ENCODE results near the gene ALKBH4.
A peak's percentile ranks its signal among the peaks of the same experiment; 100 is the strongest.
"Not testable (repeated sequence)": the region's sequence is repeated elsewhere in the genome, so short reads cannot be mapped to it uniquely, and the experiment has no call there.

Gene ALKBH4

DNA sequence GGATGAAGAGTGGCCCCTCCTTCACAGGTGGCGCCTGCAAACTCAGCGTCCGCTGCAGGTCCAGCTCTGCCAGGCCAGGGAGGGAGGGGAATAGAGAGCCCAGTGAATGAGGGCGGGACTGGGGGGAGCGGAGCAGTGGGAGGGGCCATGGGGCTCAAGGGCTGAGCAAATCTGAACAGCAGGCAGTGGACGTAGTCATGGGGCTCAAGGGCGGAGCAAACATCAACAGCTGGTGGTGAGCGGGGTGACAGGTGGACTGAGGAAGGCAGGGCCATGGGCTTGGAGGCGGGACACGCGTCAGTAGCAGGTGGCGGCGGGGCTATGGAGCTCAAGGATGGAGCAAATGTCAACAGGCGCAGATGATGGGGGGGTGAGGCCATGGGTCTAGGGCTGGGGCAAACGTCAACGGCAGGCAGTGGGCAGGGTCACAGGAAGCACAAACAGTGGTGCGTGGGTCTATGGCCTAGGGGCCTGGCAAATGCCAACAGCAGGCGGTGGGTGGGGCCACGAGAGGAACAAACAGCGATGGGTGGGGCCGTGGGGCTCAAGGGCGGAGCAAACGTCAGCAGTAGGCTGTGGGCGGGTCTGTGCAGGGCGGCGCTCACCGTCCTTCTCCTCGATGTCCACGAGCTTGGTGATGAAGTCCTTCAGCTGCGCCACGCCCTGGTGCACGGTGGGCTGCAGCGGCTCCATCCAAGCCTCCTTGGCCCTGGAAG lies 28.7 kb upstream of the ALKBH4 start:
- H3K27me3 ChIP-seq (ENCODE audit: insufficient read depth, low read depth, severe bottlenecking); H3K27ac ChIP-seq; H3K36me3 ChIP-seq; DNase-seq; H3K9me3 ChIP-seq (ENCODE audit: severe bottlenecking); H3K4me3 ChIP-seq (ENCODE audit: low read depth, low read length): not testable (repeated sequence)

GRCh38 chr7:102490529-102491075 lies 25.9 kb upstream of the ALKBH4 start:
- H3K36me3 ChIP-seq; H3K27me3 ChIP-seq (ENCODE audit: insufficient read depth, low read depth, severe bottlenecking); H3K9me3 ChIP-seq (ENCODE audit: severe bottlenecking); H3K4me3 ChIP-seq (ENCODE audit: low read depth, low read length); H3K27ac ChIP-seq: not testable (repeated sequence)
- peak; percentile 83 for DNase-seq

GRCh38 chr7:102484317-102484716 lies 19.7 kb upstream of the ALKBH4 start:
- not testable (repeated sequence) for DNase-seq; H3K36me3 ChIP-seq; H3K27me3 ChIP-seq (ENCODE audit: insufficient read depth, low read depth, severe bottlenecking); H3K27ac ChIP-seq; H3K4me3 ChIP-seq (ENCODE audit: low read depth, low read length); H3K9me3 ChIP-seq (ENCODE audit: severe bottlenecking)

DNA sequence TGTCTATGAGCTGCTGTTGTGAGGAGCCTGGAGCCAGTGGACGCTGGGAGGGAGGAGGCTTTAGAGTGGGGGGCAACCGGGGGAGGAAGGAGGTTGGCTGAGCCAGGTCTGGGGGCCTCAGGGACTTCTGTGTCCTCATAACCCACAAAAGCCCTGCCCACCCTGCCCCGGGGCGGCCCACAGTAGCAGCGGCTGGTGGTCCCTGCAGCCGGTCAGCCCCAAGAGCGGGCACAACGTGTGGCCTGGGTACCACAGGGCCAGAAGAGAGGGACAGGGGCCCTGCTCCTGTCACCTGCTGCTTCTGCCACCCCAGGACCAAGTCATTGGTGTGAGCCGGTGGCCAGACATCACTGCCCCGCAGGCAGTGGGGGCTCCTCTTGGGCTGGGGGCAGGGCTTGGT lies 17.3 kb upstream of the ALKBH4 start:
- DNase-seq = not testable (repeated sequence)

GRCh38 chr7:102479982-102480637 lies 15.4 kb upstream of the ALKBH4 start:
- H3K27me3 ChIP-seq (ENCODE audit: insufficient read depth, low read depth, severe bottlenecking); H3K9me3 ChIP-seq (ENCODE audit: severe bottlenecking); H3K27ac ChIP-seq; H3K4me3 ChIP-seq (ENCODE audit: low read depth, low read length); H3K36me3 ChIP-seq: not testable (repeated sequence)
- DNase-seq = peak; percentile 82
- TF ChIP-seq CTCF (IDR thresholded peaks at IDR 0.05; ENCODE audit: low read depth, low read length) = 0 out of 2 replicates have a peak, but pooled peaks have one; percentile 30

More for the DNA sequence above, 17.3 kb upstream of the ALKBH4 start:
- not testable (repeated sequence) for H3K27ac ChIP-seq; H3K9me3 ChIP-seq (ENCODE audit: severe bottlenecking); H3K36me3 ChIP-seq; H3K4me3 ChIP-seq (ENCODE audit: low read depth, low read length); H3K27me3 ChIP-seq (ENCODE audit: insufficient read depth, low read depth, severe bottlenecking)

- DNase-seq; H3K4me3 ChIP-seq (ENCODE audit: low read depth, low read length): not testable (repeated sequence)
Measured at GRCh38 chr7:102479209-102479584, 14.5 kb upstream of the ALKBH4 start.

GRCh38 chr7:102478314-102479208 lies 13.9 kb upstream of the ALKBH4 start, which contains the start of gene POLR2J:
POLR2J (minus strand) TSS chr7:102478922; CDS start chr7:102478860, 62 bp downstream.
- H3K27ac ChIP-seq; H3K9me3 ChIP-seq (ENCODE audit: severe bottlenecking); H3K27me3 ChIP-seq (ENCODE audit: insufficient read depth, low read depth, severe bottlenecking); H3K36me3 ChIP-seq: not testable (repeated sequence)
- DNase-seq = peak; percentile 72
- H3K4me3 ChIP-seq (ENCODE audit: low read depth, low read length) = peak within 1 kb of the TSS; percentile 33

More at GRCh38 chr7:102479209-102479584, 14.5 kb upstream of the ALKBH4 start:
- H3K9me3 ChIP-seq (ENCODE audit: severe bottlenecking); H3K36me3 ChIP-seq; H3K27ac ChIP-seq; H3K27me3 ChIP-seq (ENCODE audit: insufficient read depth, low read depth, severe bottlenecking): not testable (repeated sequence)

DNA sequence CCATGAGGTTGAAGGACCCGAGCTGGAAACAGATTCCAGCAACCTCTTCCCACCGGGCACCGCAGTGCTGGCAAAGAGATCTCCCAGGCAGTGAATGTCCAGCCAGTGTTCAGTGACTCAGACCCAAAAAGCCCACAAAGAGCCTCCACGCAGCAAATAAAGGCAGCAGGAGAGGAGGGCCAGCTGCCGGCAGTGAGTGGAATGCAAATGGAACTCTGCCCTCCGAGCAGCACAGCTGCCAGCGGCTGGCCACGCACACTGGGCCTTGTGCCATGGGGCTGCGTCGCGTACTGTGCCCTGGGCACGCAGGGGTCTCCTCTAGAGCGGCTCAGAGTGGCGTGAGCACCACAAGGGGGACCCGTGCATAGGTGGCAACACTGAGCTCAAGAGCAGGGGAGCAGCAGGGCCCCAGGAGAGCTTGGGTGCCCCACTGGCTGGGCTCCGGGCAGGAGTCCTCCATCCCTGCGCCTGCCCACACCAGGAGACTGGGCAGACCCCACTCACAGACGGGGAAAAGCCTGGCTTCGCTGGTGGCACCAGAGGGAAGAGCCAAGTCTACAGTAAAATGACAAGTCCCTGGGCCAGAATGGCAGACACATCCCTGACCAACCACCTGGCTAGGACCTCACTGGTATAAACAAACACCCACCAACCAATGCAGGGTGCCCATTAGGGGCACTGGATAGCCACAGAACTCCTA lies 10.2 kb upstream of the ALKBH4 start:
- H3K4me3 ChIP-seq (ENCODE audit: low read depth, low read length); H3K27ac ChIP-seq; H3K27me3 ChIP-seq (ENCODE audit: insufficient read depth, low read depth, severe bottlenecking); H3K9me3 ChIP-seq (ENCODE audit: severe bottlenecking): not testable (repeated sequence)
- H3K36me3 ChIP-seq = peaks cover 30% of the 10 kb centered on the region
- peak; percentile 1 for DNase-seq

DNA sequence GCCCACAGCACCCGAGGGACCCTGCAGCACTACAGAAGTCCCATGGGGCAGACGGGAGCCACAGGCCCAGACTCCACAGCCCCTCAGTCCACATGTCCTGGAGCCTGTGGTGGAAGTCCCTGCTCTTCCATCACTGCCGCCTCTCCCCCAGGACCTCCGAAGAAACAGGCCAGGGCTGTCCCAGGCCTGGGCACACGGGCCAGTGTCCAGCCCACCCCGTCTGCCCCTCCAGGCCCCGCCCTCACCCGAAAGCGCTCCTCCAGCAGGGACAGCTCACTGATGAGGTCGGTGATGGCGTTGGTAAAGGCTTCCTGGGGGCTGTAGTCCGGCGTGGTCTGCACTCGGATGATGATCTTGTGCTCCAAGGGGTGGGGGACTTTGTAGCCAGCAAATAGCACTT lies 9.5 kb upstream of the ALKBH4 start:
- not testable (repeated sequence) for H3K27me3 ChIP-seq (ENCODE audit: insufficient read depth, low read depth, severe bottlenecking); H3K9me3 ChIP-seq (ENCODE audit: severe bottlenecking); H3K27ac ChIP-seq; H3K4me3 ChIP-seq (ENCODE audit: low read depth, low read length)
- H3K36me3 ChIP-seq = peaks cover 36% of the 10 kb centered on the region
- peak; percentile 2 for DNase-seq
